B cell (primary cell): Measurements from ENCODE around the gene RHEBL1.

ENCODE experiments used
- EZH2 ChIP-seq: IDR thresholded peaks from 2 replicates; pipeline ENCODE4 v1.6.1; 2012; ENCODE audit warnings: borderline replicate concordance, low read depth, mild to moderate bottlenecking, moderate library complexity, low read length; ENCODE audit not compliant: insufficient read depth, poor library complexity, severe bottlenecking
- TF ChIP-seq, protein P1 (sequence below): fragments of 200-600 bp; IDR thresholded peaks from one replicate; pipeline ENCODE4 v1.8.0; 2022; ENCODE audit warnings: antibody characterized with exemption, mild to moderate bottlenecking

- TF ChIP-seq EZH2, result no peak
- TF ChIP-seq, protein P1, sequence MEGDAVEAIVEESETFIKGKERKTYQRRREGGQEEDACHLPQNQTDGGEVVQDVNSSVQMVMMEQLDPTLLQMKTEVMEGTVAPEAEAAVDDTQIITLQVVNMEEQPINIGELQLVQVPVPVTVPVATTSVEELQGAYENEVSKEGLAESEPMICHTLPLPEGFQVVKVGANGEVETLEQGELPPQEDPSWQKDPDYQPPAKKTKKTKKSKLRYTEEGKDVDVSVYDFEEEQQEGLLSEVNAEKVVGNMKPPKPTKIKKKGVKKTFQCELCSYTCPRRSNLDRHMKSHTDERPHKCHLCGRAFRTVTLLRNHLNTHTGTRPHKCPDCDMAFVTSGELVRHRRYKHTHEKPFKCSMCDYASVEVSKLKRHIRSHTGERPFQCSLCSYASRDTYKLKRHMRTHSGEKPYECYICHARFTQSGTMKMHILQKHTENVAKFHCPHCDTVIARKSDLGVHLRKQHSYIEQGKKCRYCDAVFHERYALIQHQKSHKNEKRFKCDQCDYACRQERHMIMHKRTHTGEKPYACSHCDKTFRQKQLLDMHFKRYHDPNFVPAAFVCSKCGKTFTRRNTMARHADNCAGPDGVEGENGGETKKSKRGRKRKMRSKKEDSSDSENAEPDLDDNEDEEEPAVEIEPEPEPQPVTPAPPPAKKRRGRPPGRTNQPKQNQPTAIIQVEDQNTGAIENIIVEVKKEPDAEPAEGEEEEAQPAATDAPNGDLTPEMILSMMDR, result no peak
Measured at GRCh38 chr12:49037111-49037946, 32.5 kb downstream of the RHEBL1 start.
